ENCODE data around the gene MARCHF10. TPM values are rescaled to one million over a fixed set of nuclear protein-coding genes. Genes with fewer than 3 reads are reported as not detected.

The MARCHF10 gene, protein sequence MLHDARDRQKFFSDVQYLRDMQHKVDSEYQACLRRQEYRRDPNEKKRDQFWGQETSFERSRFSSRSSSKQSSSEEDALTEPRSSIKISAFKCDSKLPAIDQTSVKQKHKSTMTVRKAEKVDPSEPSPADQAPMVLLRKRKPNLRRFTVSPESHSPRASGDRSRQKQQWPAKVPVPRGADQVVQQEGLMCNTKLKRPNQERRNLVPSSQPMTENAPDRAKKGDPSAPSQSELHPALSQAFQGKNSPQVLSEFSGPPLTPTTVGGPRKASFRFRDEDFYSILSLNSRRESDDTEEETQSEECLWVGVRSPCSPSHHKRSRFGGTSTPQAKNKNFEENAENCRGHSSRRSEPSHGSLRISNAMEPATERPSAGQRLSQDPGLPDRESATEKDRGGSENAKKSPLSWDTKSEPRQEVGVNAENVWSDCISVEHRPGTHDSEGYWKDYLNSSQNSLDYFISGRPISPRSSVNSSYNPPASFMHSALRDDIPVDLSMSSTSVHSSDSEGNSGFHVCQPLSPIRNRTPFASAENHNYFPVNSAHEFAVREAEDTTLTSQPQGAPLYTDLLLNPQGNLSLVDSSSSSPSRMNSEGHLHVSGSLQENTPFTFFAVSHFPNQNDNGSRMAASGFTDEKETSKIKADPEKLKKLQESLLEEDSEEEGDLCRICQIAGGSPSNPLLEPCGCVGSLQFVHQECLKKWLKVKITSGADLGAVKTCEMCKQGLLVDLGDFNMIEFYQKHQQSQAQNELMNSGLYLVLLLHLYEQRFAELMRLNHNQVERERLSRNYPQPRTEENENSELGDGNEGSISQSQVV
- total RNA-seq, result not detected in 2 replicates
- polyA plus RNA-seq, result 0.81 TPM in 1 of 2 replicates, not detected in the other

DNA sequence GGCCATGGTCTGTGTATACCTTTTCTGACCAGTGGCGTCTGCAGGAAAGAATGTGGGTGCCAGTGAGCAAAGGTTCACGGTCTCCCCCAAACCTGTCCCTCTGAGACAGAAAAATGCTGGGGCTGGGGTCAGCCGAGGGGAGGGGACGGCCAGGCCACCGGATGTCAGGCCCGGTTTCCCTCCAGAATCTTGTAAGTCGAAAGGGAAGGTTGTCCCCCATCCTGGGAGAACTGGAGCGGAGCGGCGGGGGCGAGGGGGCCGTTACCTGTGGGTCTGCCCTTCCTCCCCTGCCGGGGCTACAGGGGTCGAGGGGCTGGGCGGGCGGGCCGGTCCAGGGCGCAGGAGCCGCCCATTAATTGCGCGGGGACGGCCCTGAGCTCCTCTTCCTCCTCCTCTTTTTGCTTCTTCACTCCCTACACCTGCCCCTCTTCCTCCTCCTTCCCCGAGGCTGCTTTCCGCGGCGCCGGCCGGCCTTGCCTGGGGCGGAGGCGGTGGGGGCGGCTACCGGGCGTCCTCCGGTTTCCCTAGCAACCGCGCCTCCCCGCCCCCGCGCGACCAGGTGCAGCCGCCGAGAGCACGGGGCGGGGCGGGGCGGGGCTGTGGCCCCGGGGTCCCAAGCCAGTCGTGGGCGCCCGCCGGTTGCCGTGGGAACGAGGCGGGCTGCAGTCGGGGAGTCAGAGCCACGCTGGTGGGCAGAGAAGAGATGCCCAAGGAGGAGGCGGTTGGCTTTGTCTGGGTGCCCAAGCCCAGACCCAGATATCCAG lies at the start of gene MARCHF10:
Gene MARCHF10 (minus strand): TSS at position 503 of the 764 bp plus-strand sequence. CDS start 6,579 bp downstream, outside the sequence.
- Histone ChIP-seq H2AFZ (peak within 1 kb of the TSS; percentile 9), H3K27ac (no peak within 1 kb of the TSS), H3K27me3 (no peaks in the 10 kb centered on the region), H4K20me1 (ENCODE audit: insufficient read depth, poor library complexity, severe bottlenecking) (no peaks in the 10 kb centered on the region), H3K4me2 (peak within 1 kb of the TSS; percentile 88), H3K4me1 (ENCODE audit: insufficient read depth) (peaks cover 8% of the 10 kb centered on the region), H3K79me2 (no peaks in the 10 kb centered on the region), H3K9me2 (replicated peaks; ENCODE audit: insufficient read depth) (no peaks in the 10 kb centered on the region), H3K9me3 (ENCODE audit: low read depth) (no peaks in the 10 kb centered on the region), H3K4me3 (peak within 1 kb of the TSS; percentile 17), H3K36me3 (replicated peaks; ENCODE audit: insufficient read depth, low read depth) (no peaks in the 10 kb centered on the region)
- 6% methylated on average over 45 of the region's 57 CpGs for WGBS (ENCODE audit: low lambda C conversion rate, missing lambda C conversion rate)
- peak; percentile 69 for DNase-seq (ENCODE audit: low spot score)
- no peak for TF ChIP-seq EZH2phosphoT487 (IDR thresholded peaks at IDR 0.05; ENCODE audit: low read depth, severe bottlenecking, unreplicated experiment)
- TF ChIP-seq, protein P1, sequence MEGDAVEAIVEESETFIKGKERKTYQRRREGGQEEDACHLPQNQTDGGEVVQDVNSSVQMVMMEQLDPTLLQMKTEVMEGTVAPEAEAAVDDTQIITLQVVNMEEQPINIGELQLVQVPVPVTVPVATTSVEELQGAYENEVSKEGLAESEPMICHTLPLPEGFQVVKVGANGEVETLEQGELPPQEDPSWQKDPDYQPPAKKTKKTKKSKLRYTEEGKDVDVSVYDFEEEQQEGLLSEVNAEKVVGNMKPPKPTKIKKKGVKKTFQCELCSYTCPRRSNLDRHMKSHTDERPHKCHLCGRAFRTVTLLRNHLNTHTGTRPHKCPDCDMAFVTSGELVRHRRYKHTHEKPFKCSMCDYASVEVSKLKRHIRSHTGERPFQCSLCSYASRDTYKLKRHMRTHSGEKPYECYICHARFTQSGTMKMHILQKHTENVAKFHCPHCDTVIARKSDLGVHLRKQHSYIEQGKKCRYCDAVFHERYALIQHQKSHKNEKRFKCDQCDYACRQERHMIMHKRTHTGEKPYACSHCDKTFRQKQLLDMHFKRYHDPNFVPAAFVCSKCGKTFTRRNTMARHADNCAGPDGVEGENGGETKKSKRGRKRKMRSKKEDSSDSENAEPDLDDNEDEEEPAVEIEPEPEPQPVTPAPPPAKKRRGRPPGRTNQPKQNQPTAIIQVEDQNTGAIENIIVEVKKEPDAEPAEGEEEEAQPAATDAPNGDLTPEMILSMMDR (IDR thresholded peaks at IDR 0.05; ENCODE audit: poor library complexity), result no peak
- TF ChIP-seq EZH2 (IDR thresholded peaks at IDR 0.05; ENCODE audit: borderline replicate concordance), result no peak

DNA sequence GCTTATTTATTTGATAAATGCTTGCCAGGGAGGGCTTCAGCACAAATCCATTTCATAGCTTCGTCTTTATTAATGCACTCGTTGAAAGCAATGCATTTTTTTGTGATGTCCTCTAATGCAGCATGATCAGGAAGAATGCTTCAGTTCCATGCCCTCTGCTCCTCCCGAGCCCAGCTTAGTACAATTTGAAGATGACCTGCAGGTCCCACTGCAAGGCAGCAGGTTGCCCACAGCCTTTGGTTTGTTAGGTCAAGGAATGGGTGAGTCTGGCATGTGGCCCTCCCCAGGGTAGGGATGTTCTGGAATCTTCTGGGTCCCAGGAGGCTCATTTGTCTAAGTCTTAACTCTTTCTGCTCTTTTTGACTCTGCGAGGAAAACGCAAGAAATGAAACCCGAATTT lies 49.4 kb upstream of the MARCHF10 start:
- Histone ChIP-seq H3K27ac (no peak overlapping the region), H2AFZ (no peak overlapping the region), H3K4me1 (ENCODE audit: insufficient read depth) (no peaks in the 10 kb centered on the region), H3K4me3 (no peak overlapping the region), H3K4me2 (no peak overlapping the region), H3K9me3 (ENCODE audit: low read depth) (no peaks in the 10 kb centered on the region), H3K79me2 (no peaks in the 10 kb centered on the region), H3K27me3 (no peaks in the 10 kb centered on the region), H4K20me1 (ENCODE audit: insufficient read depth, poor library complexity, severe bottlenecking) (no peaks in the 10 kb centered on the region), H3K9me2 (replicated peaks; ENCODE audit: insufficient read depth) (no peaks in the 10 kb centered on the region), H3K36me3 (replicated peaks; ENCODE audit: insufficient read depth, low read depth) (no peaks in the 10 kb centered on the region)
- no peak for TF ChIP-seq EZH2 (IDR thresholded peaks at IDR 0.05; ENCODE audit: borderline replicate concordance)
- TF ChIP-seq, protein P1 (IDR thresholded peaks at IDR 0.05; ENCODE audit: poor library complexity), result no peak
- no peak for TF ChIP-seq EZH2phosphoT487 (IDR thresholded peaks at IDR 0.05; ENCODE audit: low read depth, severe bottlenecking, unreplicated experiment)
- WGBS (ENCODE audit: low lambda C conversion rate, missing lambda C conversion rate), result 95% methylated on average over 6 of the region's 6 CpGs
- no peak for DNase-seq (ENCODE audit: low spot score)

DNA sequence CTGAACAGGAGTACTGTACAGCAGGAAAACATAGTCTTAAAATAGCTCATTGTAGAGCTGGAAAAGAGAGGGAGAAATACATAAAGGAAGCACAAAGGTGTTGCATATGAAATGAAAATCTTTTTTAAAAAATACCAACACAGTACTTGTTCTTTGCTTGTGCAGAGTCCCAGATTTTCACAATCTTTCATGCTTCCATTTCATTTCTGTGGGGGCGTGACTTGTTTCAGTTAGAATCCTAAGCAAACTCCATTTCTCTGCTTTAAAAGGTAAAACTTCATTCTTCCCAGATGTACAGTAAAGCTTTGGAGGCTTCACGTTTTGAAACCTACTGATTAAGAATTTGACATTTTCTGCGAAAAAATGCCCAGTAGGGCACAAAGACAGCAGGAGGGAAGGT lies 48.5 kb upstream of the MARCHF10 start:
- WGBS (ENCODE audit: low lambda C conversion rate, missing lambda C conversion rate), result 76% methylated on average over 3 of the region's 3 CpGs
- no peaks in the 10 kb centered on the region for H3K9me2 ChIP-seq (replicated peaks; ENCODE audit: insufficient read depth)
- no peaks in the 10 kb centered on the region for H3K9me3 ChIP-seq (ENCODE audit: low read depth)
- DNase-seq (ENCODE audit: low spot score), result no peak
- H3K4me3 ChIP-seq, result no peak overlapping the region
- H3K79me2 ChIP-seq, result no peaks in the 10 kb centered on the region
- no peak overlapping the region for H2AFZ ChIP-seq
- no peaks in the 10 kb centered on the region for H3K27me3 ChIP-seq
- no peak overlapping the region for H3K4me2 ChIP-seq
- H3K4me1 ChIP-seq (ENCODE audit: insufficient read depth), result no peaks in the 10 kb centered on the region
- H3K36me3 ChIP-seq (replicated peaks; ENCODE audit: insufficient read depth, low read depth), result no peaks in the 10 kb centered on the region
- no peaks in the 10 kb centered on the region for H4K20me1 ChIP-seq (ENCODE audit: insufficient read depth, poor library complexity, severe bottlenecking)
- TF ChIP-seq EZH2phosphoT487 (IDR thresholded peaks at IDR 0.05; ENCODE audit: low read depth, severe bottlenecking, unreplicated experiment) (no peak), EZH2 (IDR thresholded peaks at IDR 0.05; ENCODE audit: borderline replicate concordance) (no peak)
- no peak overlapping the region for H3K27ac ChIP-seq

Data from hepatocyte (in vitro differentiated cells).